SK-N-SH (cell line): ENCODE data around the gene RNASE8. TPM values are rescaled to one million over a fixed set of nuclear protein-coding genes. Genes with fewer than 3 reads are reported as not detected.

Experiments
- CTCF ChIA-PET: fragments of 300-600, 350-600 bp; formaldehyde crosslinking; extraction: SDS; loops from one replicate; lab custom pipeline; 2021; lab: Yijun Ruan, JAX
- POLR2A ChIA-PET: fragments of 350-600 bp; sonication (Branson Sonifier 250); formaldehyde crosslinking; extraction: SDS; loops from one replicate; lab custom pipeline; 2020; ENCODE audit warnings: antibody characterized with exemption, inconsistent platforms; lab: Yijun Ruan, JAX
- DNase-seq: peaks from one replicate; pipeline ENCODE4 v3.0.0; 2012
- H2AFZ ChIP-seq: fragments of 200-600 bp; sonication (generic); 2 replicates; pipeline ENCODE4 v1.8.1; 2016; ENCODE audit warnings: antibody characterized with exemption, mild to moderate bottlenecking, low read depth
- H3F3A ChIP-seq: fragments of 200-600 bp; sonication (generic); replicated peaks from 2 replicates; pipeline ENCODE3; 2016; ENCODE audit warnings: antibody characterized with exemption, mild to moderate bottlenecking; ENCODE audit not compliant: insufficient read depth
- H3K27ac ChIP-seq, 2 experiments: fragments of 200-500 bp in 1 of 2; fragments of 200-600 bp in 1 of 2; sonication (Bioruptor generic) in 1 of 2; sonication (generic), shearing (Covaris generic) in 1 of 2; 2 replicates each; pipeline versions ENCODE4 v1.5.1 to v1.6.1; 2014 to 2016; ENCODE audit warnings: low read depth in 2 of 2, inconsistent platforms in 1 of 2, low read length in 1 of 2, mild to moderate bottlenecking in 1 of 2, mixed read lengths in 1 of 2
- H3K27me3 ChIP-seq: fragments of 200-600 bp; sonication (generic), shearing (Covaris generic); 2 replicates; pipeline ENCODE4 v1.6.1; 2016; ENCODE audit warnings: mixed run types; ENCODE audit not compliant: insufficient read depth
- H3K36me3 ChIP-seq, 2 experiments: fragments of 200-500 bp in 1 of 2; fragments of 200-600 bp in 1 of 2; sonication (Bioruptor generic) in 1 of 2; sonication (generic) in 1 of 2; replicated peaks in 1 of 2; 2 replicates each; pipeline versions ENCODE3 to v1.5.1; 2014 to 2016; ENCODE audit warnings: low read length in 1 of 2, mild to moderate bottlenecking in 1 of 2; ENCODE audit not compliant: insufficient read depth in 2 of 2, control insufficient read depth in 1 of 2
- H3K4me1 ChIP-seq, 2 experiments: fragments of 200-500 bp in 1 of 2; fragments of 200-600 bp in 1 of 2; sonication (Bioruptor generic) in 1 of 2; sonication (generic), shearing (Covaris generic) in 1 of 2; 2 replicates each; pipeline versions ENCODE4 v1.5.1 to v1.6.1; 2014 to 2016; ENCODE audit warnings: low read depth in 1 of 2, low read length in 1 of 2, mixed run types in 1 of 2; ENCODE audit not compliant: insufficient read depth in 2 of 2, control insufficient read depth in 1 of 2
- H3K4me2 ChIP-seq: fragments of 200-600 bp; sonication (generic), shearing (Covaris generic); 2 replicates; pipeline ENCODE4 v1.6.1; 2017; ENCODE audit warnings: mixed run types
- H3K4me3 ChIP-seq, 2 experiments: fragments of 200-500 bp in 1 of 2; fragments of 200-600 bp in 1 of 2; sonication (Bioruptor generic) in 1 of 2; sonication (generic), shearing (Covaris generic) in 1 of 2; 2 replicates each; pipeline versions ENCODE4 v1.5.1 to v1.8.1; 2014 to 2016; ENCODE audit warnings: low read depth in 2 of 2, inconsistent platforms in 1 of 2, low read length in 1 of 2, mild to moderate bottlenecking in 1 of 2, mixed read lengths in 1 of 2, moderate library complexity in 1 of 2
- H3K79me2 ChIP-seq: fragments of 200-600 bp; sonication (generic); 2 replicates; pipeline ENCODE4 v1.8.1; 2017; ENCODE audit warnings: mild to moderate bottlenecking; ENCODE audit not compliant: insufficient read depth
- H3K9ac ChIP-seq: fragments of 200-600 bp; sonication (generic); 2 replicates; pipeline ENCODE4 v1.6.1; 2017; ENCODE audit warnings: mixed run types
- H3K9me2 ChIP-seq: fragments of 200-600 bp; sonication (generic); 2 replicates; pipeline ENCODE4 v1.6.1; 2017; ENCODE audit warnings: mixed run types
- H3K9me3 ChIP-seq: fragments of 200-600 bp; sonication (generic); 2 replicates; pipeline ENCODE4 v1.6.1; 2017; ENCODE audit warnings: mixed run types, mild to moderate bottlenecking, moderate library complexity
- H4K20me1 ChIP-seq: fragments of 200-600 bp; sonication (generic); 2 replicates; pipeline ENCODE4 v1.6.1; 2017; ENCODE audit warnings: mild to moderate bottlenecking, mixed run types; ENCODE audit not compliant: insufficient read depth
- CHD2 ChIP-seq: fragments of 150-350 bp; IDR thresholded peaks from 2 replicates; pipeline ENCODE4 v1.6.1; 2018; ENCODE audit warnings: low read length; ENCODE audit not compliant: partially characterized antibody
- CTCF ChIP-seq: fragments of 200-600 bp; sonication (generic); IDR thresholded peaks from 2 replicates; pipeline ENCODE4 v1.6.1; 2017; ENCODE audit warnings: antibody characterized with exemption, mild to moderate bottlenecking, moderate library complexity
- FOSL2 ChIP-seq: IDR thresholded peaks from 2 replicates; pipeline ENCODE4 v1.4.0; 2012; ENCODE audit warnings: low read depth, mild to moderate bottlenecking, moderate library complexity, borderline replicate concordance
- MAX ChIP-seq: IDR thresholded peaks from 2 replicates; pipeline ENCODE4 v1.4.0; 2012; ENCODE audit warnings: low read depth
- NFIC ChIP-seq: IDR thresholded peaks from 2 replicates; pipeline ENCODE4 v1.4.0; 2012; ENCODE audit warnings: borderline replicate concordance
- POLR2AphosphoS5 ChIP-seq: IDR thresholded peaks from 2 replicates; pipeline ENCODE4 v1.6.1; 2012; ENCODE audit warnings: low read depth, low read length
- RAD21 ChIP-seq: IDR thresholded peaks from 2 replicates; pipeline ENCODE4 v1.6.1; 2012; ENCODE audit warnings: mild to moderate bottlenecking, low read length
- RCOR1 ChIP-seq: fragments of 150-350 bp; IDR thresholded peaks from 2 replicates; pipeline ENCODE4 v1.6.1; 2017; ENCODE audit warnings: antibody characterized with exemption, low read length
- REST ChIP-seq: IDR thresholded peaks from 2 replicates; pipeline ENCODE4 v1.6.1; 2012; ENCODE audit warnings: mild to moderate bottlenecking, low read depth, low read length, moderate library complexity
- RXRA ChIP-seq: IDR thresholded peaks from 2 replicates; pipeline ENCODE4 v1.4.0; 2012; ENCODE audit warnings: low read depth, mild to moderate bottlenecking, borderline replicate concordance
- SIN3A ChIP-seq: IDR thresholded peaks from 2 replicates; pipeline ENCODE4 v1.6.1; 2012; ENCODE audit warnings: low read depth, mild to moderate bottlenecking, low read length, moderate library complexity, borderline replicate concordance
- TEAD4 ChIP-seq: IDR thresholded peaks from 2 replicates; pipeline ENCODE4 v1.4.0; 2012; ENCODE audit warnings: mild to moderate bottlenecking, borderline replicate concordance; ENCODE audit not compliant: insufficient read depth
- YY1 ChIP-seq: IDR thresholded peaks from 2 replicates; pipeline ENCODE4 v1.4.0; 2012; ENCODE audit warnings: low read depth, mild to moderate bottlenecking
- WGBS: methylation state at CpG from one replicate; pipeline ENCODE4 v1.1.6; 2017; ENCODE audit warnings: low lambda C conversion rate; 5-methylcytosine and 5-hydroxymethylcytosine counted together
- polyA plus RNA-seq, 3 experiments: library from polyadenylated mRNA; depleted of rRNA; stranded (reverse); fragments of >200 nt; gene quantifications; 2 replicates each; pipeline ENCODE4 v1.2.3, GENCODE V29; 2012

Gene RNASE8
- polyA plus RNA-seq, 1 of the 3 experiments (the other 2 are of a cell fraction): not detected

- no peaks in the 10 kb centered on the region for H3K79me2 ChIP-seq
- peaks cover 6% of the 10 kb centered on the region for H3F3A ChIP-seq
- no peak overlapping the region for H3K4me2 ChIP-seq
- WGBS: 57% methylated on average over 3 of the region's 3 CpGs
- no peaks in the 10 kb centered on the region for H3K4me1 ChIP-seq
- H3K36me3 ChIP-seq: no peaks in the 10 kb centered on the region
- no peak overlapping the region for H2AFZ ChIP-seq
- CTCF ChIA-PET: interaction anchor here (1.8 to 2.1 kb wide), 4 partner anchors 14 to 40 kb away, joined by 5 to 7 read pairs (median 7); no protein-coding TSS in a partner anchor
- no peak overlapping the region for H3K9ac ChIP-seq
- H3K27ac ChIP-seq: no peak overlapping the region
- no peak for DNase-seq
- no peaks in the 10 kb centered on the region for H4K20me1 ChIP-seq
- no peaks in the 10 kb centered on the region for H3K27me3 ChIP-seq
- POLR2A ChIA-PET: no interaction called here
- H3K9me3 ChIP-seq: no peaks in the 10 kb centered on the region
- TF ChIP-seq TEAD4: no peak
- no peak for TF ChIP-seq RXRA
- TF ChIP-seq NFIC: no peak
- no peak for TF ChIP-seq SIN3A
- no peak for TF ChIP-seq CTCF
- no peak for TF ChIP-seq MAX
- no peak for TF ChIP-seq YY1
- TF ChIP-seq CHD2: no peak
- no peak for TF ChIP-seq POLR2AphosphoS5
- TF ChIP-seq FOSL2: no peak
- TF ChIP-seq REST: no peak
- TF ChIP-seq RAD21: no peak
- TF ChIP-seq RCOR1: no peak
- no peaks in the 10 kb centered on the region for H3K9me2 ChIP-seq
- H3K4me3 ChIP-seq: no peak overlapping the region
Measured at GRCh38 chr14:21054123-21054767, 3.4 kb upstream of the RNASE8 start.
